H1 (cell line): Measurements from ENCODE around the gene MOB3B. TPM values are rescaled to one million over a fixed set of nuclear protein-coding genes. Genes with fewer than 3 reads are reported as not detected.

Source experiments
- BCL11A ChIP-seq, 2 experiments: IDR thresholded peaks; one replicate each; pipeline ENCODE4 v1.6.1; 2011; ENCODE audit warnings: low read depth in 2 of 2, low read length in 2 of 2, mild to moderate bottlenecking in 2 of 2
- CHD2 ChIP-seq: IDR thresholded peaks from 2 replicates; pipeline ENCODE4 v1.6.1; 2012; ENCODE audit warnings: low read length, improper control_type of control experiment
- RXRA ChIP-seq: IDR thresholded peaks from 2 replicates; pipeline ENCODE4 v1.6.1; 2011; ENCODE audit warnings: low read depth, mild to moderate bottlenecking, low read length, moderate library complexity; ENCODE audit not compliant: insufficient read depth
- SAP30 ChIP-seq: fragments of 300-600 bp; sonication (generic); IDR thresholded peaks from 2 replicates; pipeline ENCODE4 v1.7.1; 2012; ENCODE audit warnings: low read length, moderate library complexity, mild to moderate bottlenecking, inconsistent platforms; ENCODE audit not compliant: insufficient read depth, insufficient replicate concordance
- TAF1 ChIP-seq: IDR thresholded peaks from 2 replicates; pipeline ENCODE4 v1.6.1; 2011; ENCODE audit warnings: mild to moderate bottlenecking, low read depth, low read length
- polyA plus RNA-seq, 7 experiments: library from polyadenylated mRNA; depleted of rRNA in 3 of 7; stranded (reverse) in 5 of 7; unstranded in 2 of 7; fragments of >200 nt in 5 of 7; fragments of 200-250 nt in 2 of 7; gene quantifications; 1 replicate in 5 of 7; 2 replicates in 1 of 7; 4 replicates in 1 of 7; pipeline versions ENCODE4 v1.2.1 to v1.2.3, GENCODE V29; 2011 to 2013; ENCODE audit warnings: missing spikeins in 2 of 7, mixed read lengths in 2 of 7
- total RNA-seq: library from RNA; stranded (reverse); fragmentation: NEBNext Ultra II Directional; extraction: Animal tissue kit (Norgen Biotek cat#: 25700); gene quantifications from 2 replicates; pipeline ENCODE4 v1.2.1, GENCODE V29; 2021
- TF ChIP-seq, protein P1 (sequence below), 3 experiments: IDR thresholded peaks; 1 replicate in 2 of 3; 2 replicates in 1 of 3; pipeline versions ENCODE4 v1.5.1 to v1.6.1; 2011; ENCODE audit warnings: low read length in 3 of 3, mild to moderate bottlenecking in 3 of 3, inconsistent platforms in 2 of 3, low read depth in 1 of 3, moderate library complexity in 1 of 3; ENCODE audit not compliant: insufficient read depth in 1 of 3; ENCODE audit errors: control extremely low read depth in 1 of 3

MOB3B gene
- total and polyA plus RNA-seq, 2 of the 8 experiments (the other 6 are each of a cell fraction or from before 2014, with no cell fraction given): 12.7 to 16.1 TPM

DNA sequence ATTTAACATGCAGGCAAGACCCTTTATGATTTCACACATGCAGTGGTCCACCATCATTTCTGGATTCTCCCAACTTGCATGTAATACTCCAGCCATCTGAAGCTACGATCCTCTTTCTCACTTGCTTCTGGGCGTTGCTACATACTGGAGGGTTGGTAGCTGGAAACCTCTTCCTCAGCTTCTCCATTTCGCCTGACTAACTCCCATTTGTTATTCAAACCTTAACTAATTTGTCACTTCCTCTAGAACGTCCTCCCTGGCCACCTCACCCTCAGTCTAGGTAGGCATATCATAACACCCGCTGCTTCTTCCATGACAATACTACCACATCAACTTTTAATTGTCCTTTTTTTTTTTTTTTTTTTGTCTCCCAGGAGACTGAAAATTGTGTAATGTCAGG, 160.0 kb downstream of the MOB3B start (continued):
- TF ChIP-seq, protein P1, sequence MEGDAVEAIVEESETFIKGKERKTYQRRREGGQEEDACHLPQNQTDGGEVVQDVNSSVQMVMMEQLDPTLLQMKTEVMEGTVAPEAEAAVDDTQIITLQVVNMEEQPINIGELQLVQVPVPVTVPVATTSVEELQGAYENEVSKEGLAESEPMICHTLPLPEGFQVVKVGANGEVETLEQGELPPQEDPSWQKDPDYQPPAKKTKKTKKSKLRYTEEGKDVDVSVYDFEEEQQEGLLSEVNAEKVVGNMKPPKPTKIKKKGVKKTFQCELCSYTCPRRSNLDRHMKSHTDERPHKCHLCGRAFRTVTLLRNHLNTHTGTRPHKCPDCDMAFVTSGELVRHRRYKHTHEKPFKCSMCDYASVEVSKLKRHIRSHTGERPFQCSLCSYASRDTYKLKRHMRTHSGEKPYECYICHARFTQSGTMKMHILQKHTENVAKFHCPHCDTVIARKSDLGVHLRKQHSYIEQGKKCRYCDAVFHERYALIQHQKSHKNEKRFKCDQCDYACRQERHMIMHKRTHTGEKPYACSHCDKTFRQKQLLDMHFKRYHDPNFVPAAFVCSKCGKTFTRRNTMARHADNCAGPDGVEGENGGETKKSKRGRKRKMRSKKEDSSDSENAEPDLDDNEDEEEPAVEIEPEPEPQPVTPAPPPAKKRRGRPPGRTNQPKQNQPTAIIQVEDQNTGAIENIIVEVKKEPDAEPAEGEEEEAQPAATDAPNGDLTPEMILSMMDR (IDR thresholded peaks at IDR 0.05; ENCODE audit: control extremely low read depth in 1 of 3, insufficient read depth in 1 of 3, low read depth in 1 of 3, low read length in 3 of 3): no peak
- TF ChIP-seq CHD2 (no peak), RXRA (no peak), BCL11A (IDR thresholded peaks at IDR 0.05; ENCODE audit: low read depth in 2 of 2, low read length in 2 of 2) (no peak), SAP30 (no peak), TAF1 (no peak)
